ENCODE measurements around the gene IRF7. TPM values are rescaled to one million over a fixed set of nuclear protein-coding genes. Genes with fewer than 3 reads are reported as not detected.

The IRF7 gene
- total RNA-seq, 1 experiment from 2014 or later, result 80.8 TPM

GRCh38 chr11:637593-638521 is 22.1 kb upstream of the IRF7 start:
- Histone ChIP-seq H3F3A (ENCODE audit: low read length, unreplicated experiment) (no peaks in the 10 kb centered on the region), H3K27me3 (ENCODE audit: low read length) (no peaks in the 10 kb centered on the region), H3K9me2 (replicated peaks; ENCODE audit: low read length) (no peaks in the 10 kb centered on the region), H4K20me1 (ENCODE audit: low read length) (no peaks in the 10 kb centered on the region), H3K4me2 (ENCODE audit: low read length) (no peak overlapping the region), H3K9ac (ENCODE audit: low read length) (no peak overlapping the region), H3K4me3 (ENCODE audit: low read length) (no peak overlapping the region), H3K9me3 (ENCODE audit: low read length) (no peaks in the 10 kb centered on the region), H2AFZ (ENCODE audit: low read length) (no peak overlapping the region), H3K36me3 (ENCODE audit: low read depth, low read length) (no peaks in the 10 kb centered on the region), H3K4me1 (ENCODE audit: insufficient read depth, low read length) (no peaks in the 10 kb centered on the region), H3K27ac (ENCODE audit: low read length) (no peak overlapping the region), H3K79me2 (ENCODE audit: low read length) (no peaks in the 10 kb centered on the region)
- ATAC-seq, result no peak
- BruUV-seq (replicated peaks), result no TSS peak
- TF ChIP-seq EZH2 (IDR thresholded peaks at IDR 0.05; ENCODE audit: low read length, unreplicated experiment), result no peak
- no peak for TF ChIP-seq CTCF (conservative IDR thresholded peaks at IDR 0.05; ENCODE audit: low read depth, low read length)
- TF ChIP-seq EZH2phosphoT487 (IDR thresholded peaks at IDR 0.05; ENCODE audit: borderline replicate concordance, low read length), result no peak
- POLR2A ChIA-PET (ENCODE audit: unreplicated experiment), result no interaction called here
- CTCF ChIA-PET, result no interaction called here
- intact Hi-C loops (cut with micrococcal nuclease), result no loop called here
- no peak for DNase-seq

GRCh38 chr11:637333-637592 is 21.5 kb upstream of the IRF7 start:
- H3K4me1 ChIP-seq (ENCODE audit: insufficient read depth, low read length), result no peaks in the 10 kb centered on the region
- H3K27me3 ChIP-seq (ENCODE audit: low read length), result no peaks in the 10 kb centered on the region
- ATAC-seq, result no peak
- ChIA-PET POLR2A (ENCODE audit: unreplicated experiment) (no interaction called here), CTCF (no interaction called here)
- H3F3A ChIP-seq (ENCODE audit: low read length, unreplicated experiment), result no peaks in the 10 kb centered on the region
- H3K36me3 ChIP-seq (ENCODE audit: low read depth, low read length), result no peaks in the 10 kb centered on the region
- BruUV-seq (replicated peaks), result no TSS peak
- H4K20me1 ChIP-seq (ENCODE audit: low read length), result no peaks in the 10 kb centered on the region
- no peak for DNase-seq
- no peaks in the 10 kb centered on the region for H3K79me2 ChIP-seq (ENCODE audit: low read length)
- no peak overlapping the region for H2AFZ ChIP-seq (ENCODE audit: low read length)
- no peak overlapping the region for H3K9ac ChIP-seq (ENCODE audit: low read length)
- H3K4me2 ChIP-seq (ENCODE audit: low read length), result no peak overlapping the region
- intact Hi-C loops (cut with micrococcal nuclease), result no loop called here
- H3K27ac ChIP-seq (ENCODE audit: low read length), result no peak overlapping the region
- H3K4me3 ChIP-seq (ENCODE audit: low read length), result no peak overlapping the region
- H3K9me2 ChIP-seq (replicated peaks; ENCODE audit: low read length), result no peaks in the 10 kb centered on the region
- H3K9me3 ChIP-seq (ENCODE audit: low read length), result no peaks in the 10 kb centered on the region
- TF ChIP-seq EZH2phosphoT487 (IDR thresholded peaks at IDR 0.05; ENCODE audit: borderline replicate concordance, low read length) (no peak), CTCF (conservative IDR thresholded peaks at IDR 0.05; ENCODE audit: low read depth, low read length) (no peak), EZH2 (IDR thresholded peaks at IDR 0.05; ENCODE audit: low read length, unreplicated experiment) (no peak)
